Activated CD4-positive, alpha-beta memory T cell treated with anti-CD3 and anti-CD28 coated beads, Interleukin-2, amount 10 ng/mL, durations not matched to agents 7 days and 5 days (primary cell): ENCODE results near the gene FAM193B. TPM values are rescaled to one million over a fixed set of nuclear protein-coding genes. Genes with fewer than 3 reads are reported as not detected.

Source experiments
- CTCF ChIA-PET: fragments of 350-600 bp; sonication (Branson Sonifier 250); formaldehyde crosslinking; loops from one replicate; lab custom pipeline; 2021; ENCODE audit warnings: antibody characterized with exemption, inconsistent platforms; lab: Charles Lee
- POLR2A ChIA-PET: fragments of 350-600 bp; sonication (Branson Sonifier 250); formaldehyde crosslinking; loops from one replicate; lab custom pipeline; 2021; ENCODE audit warnings: antibody characterized with exemption; lab: Charles Lee
- DNase-seq: peaks from one replicate; pipeline ENCODE4 v3.0.0-alpha.2; 2020
- H3K27ac Mint-ChIP-seq: one replicate; pipeline ENCODE4 v1.8.0; 2021; ENCODE audit warnings: mild to moderate bottlenecking, mixed read lengths
- H3K27me3 Mint-ChIP-seq: one replicate; pipeline ENCODE4 v1.8.0; 2021; ENCODE audit warnings: mixed read lengths
- H3K36me3 Mint-ChIP-seq: one replicate; pipeline ENCODE4 v1.8.0; 2021; ENCODE audit warnings: low read depth, mixed read lengths
- H3K4me1 Mint-ChIP-seq: one replicate; pipeline ENCODE4 v1.8.0; 2021; ENCODE audit warnings: mixed read lengths
- H3K4me3 Mint-ChIP-seq: one replicate; pipeline ENCODE4 v1.8.0; 2021; ENCODE audit warnings: mild to moderate bottlenecking, mixed read lengths
- H3K9me3 Mint-ChIP-seq: one replicate; pipeline ENCODE4 v1.8.0; 2021; ENCODE audit warnings: mixed read lengths
- total RNA-seq, 2 experiments: library from RNA; stranded (reverse); gene quantifications; one replicate each; pipeline ENCODE4 v1.2.3, GENCODE V29; 2021

FAM193B gene
- total RNA-seq: 100 to 1,000 TPM; 110 to 112 TPM

DNA sequence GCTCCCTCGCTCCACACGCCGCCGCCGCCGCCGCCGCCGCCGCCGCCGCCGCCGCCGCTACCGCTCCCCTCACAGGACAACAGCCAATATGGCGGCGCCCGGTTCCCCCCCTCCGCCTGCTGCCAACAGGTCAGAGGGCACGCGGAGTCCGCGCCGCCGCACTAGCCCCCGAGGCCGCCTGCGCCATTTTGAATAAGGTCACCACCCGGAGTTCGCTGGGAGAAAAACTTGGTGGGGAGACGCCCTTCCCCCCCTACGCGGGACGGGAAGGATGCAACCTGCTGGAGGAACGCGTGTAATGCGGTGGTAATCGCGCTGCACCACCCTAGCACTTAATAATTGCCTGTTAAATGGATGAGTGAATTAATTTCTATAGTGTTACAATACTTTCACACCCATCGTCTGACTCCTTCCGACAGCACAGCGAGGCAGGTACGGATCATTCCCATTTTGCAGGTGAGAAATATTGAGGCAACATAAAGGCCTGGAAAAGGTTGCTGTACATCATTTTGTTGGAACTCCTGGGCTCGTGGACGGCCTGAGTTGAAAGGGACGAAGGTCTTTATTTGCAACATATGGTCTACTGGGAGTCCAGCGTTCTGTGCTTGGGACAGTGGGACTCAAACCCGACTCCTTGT, at the start of gene FAM193B:
Gene FAM193B, minus strand, starts transcription at position 90 of the 638 bp plus-strand sequence. CDS start 105 bp downstream, outside the sequence.
- H3K27me3 Mint-ChIP-seq: no peaks in the 10 kb centered on the region
- ChIA-PET POLR2A (interaction anchor here (1.2 to 1.4 kb wide), 2 partner anchors 9 to 38 kb away, joined by 4 to 8 read pairs; partner anchors contain the start of gene TMED9), CTCF (no interaction called here)
- H3K9me3 Mint-ChIP-seq: no peaks in the 10 kb centered on the region
- peaks cover 17% of the 10 kb centered on the region for H3K36me3 Mint-ChIP-seq
- H3K4me1 Mint-ChIP-seq: peaks cover 49% of the 10 kb centered on the region
- peak; percentile 96 for DNase-seq
- peak within 1 kb of the TSS; percentile 77 for H3K4me3 Mint-ChIP-seq
- H3K27ac Mint-ChIP-seq: peak within 1 kb of the TSS; percentile 56

DNA sequence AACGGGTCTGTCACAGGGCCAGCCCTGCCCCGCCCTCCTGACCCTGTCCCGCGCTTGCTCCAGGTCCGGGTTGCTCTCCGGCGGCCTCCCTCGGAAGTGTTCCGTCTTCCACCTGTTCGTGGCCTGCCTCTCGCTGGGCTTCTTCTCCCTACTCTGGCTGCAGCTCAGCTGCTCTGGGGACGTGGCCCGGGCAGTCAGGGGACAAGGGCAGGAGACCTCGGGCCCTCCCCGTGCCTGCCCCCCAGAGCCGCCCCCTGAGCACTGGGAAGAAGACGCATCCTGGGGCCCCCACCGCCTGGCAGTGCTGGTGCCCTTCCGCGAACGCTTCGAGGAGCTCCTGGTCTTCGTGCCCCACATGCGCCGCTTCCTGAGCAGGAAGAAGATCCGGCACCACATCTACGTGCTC, 49.8 kb upstream of the FAM193B start:
- CTCF ChIA-PET: no interaction called here
- no peak overlapping the region for H3K4me3 Mint-ChIP-seq
- H3K36me3 Mint-ChIP-seq: peaks cover 4% of the 10 kb centered on the region
- DNase-seq: no peak
- H3K27me3 Mint-ChIP-seq: no peaks in the 10 kb centered on the region
- H3K4me1 Mint-ChIP-seq: peaks cover 19% of the 10 kb centered on the region
- POLR2A ChIA-PET: no interaction called here
- H3K27ac Mint-ChIP-seq: no peak overlapping the region
- no peaks in the 10 kb centered on the region for H3K9me3 Mint-ChIP-seq

DNA sequence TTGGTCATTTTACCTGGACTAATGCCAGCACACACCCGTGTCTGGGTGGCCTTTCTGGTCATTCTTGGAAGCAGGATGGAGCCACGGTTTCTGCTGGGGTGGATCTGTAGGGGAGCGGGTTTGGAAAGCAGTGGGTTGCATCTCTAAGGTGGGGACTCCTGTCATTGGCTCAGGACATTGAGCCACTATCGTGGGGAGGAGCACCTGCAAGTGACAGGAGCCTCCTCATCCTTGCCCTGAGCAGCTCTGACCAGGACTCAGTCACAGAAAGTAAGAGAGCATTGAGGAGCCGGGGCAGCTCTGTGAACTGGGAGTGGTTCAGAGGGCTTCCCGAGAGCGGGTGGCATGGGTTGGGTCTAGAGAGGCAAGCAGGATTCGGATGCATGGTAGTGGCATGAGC, 49.3 kb upstream of the FAM193B start:
- ChIA-PET CTCF (no interaction called here), POLR2A (interaction anchor here (1.5 kb wide), 1 partner anchor 11 kb away, joined by 8 read pairs; the partner anchor contains the start of gene TMED9)
- Mint-ChIP-seq H3K36me3 (peaks cover 4% of the 10 kb centered on the region), H3K4me3 (no peak overlapping the region), H3K27me3 (no peaks in the 10 kb centered on the region), H3K4me1 (peaks cover 24% of the 10 kb centered on the region), H3K27ac (no peak overlapping the region), H3K9me3 (no peaks in the 10 kb centered on the region)
- DNase-seq: no peak

DNA sequence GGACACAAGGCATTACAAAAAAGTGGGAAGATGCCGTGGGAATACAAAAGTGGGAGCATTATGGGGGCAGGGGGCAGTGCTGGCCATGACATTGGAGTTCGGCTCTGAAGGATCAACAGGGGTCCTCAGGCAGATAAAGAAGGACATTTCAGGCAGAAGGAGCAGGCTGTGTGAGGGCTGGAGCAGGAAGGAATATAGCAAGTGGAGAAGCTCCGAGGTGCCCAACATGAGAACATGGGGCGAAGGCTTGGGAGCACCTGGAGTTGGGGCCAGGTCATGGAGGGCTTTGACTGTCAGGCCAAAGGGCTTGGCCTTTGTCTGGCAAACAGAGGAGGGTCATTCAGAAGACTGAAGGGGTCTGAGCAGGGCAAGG, 48.1 kb upstream of the FAM193B start:
- CTCF ChIA-PET: no interaction called here
- Mint-ChIP-seq H3K27ac (no peak overlapping the region), H3K4me1 (peaks cover 29% of the 10 kb centered on the region), H3K4me3 (no peak overlapping the region), H3K27me3 (no peaks in the 10 kb centered on the region), H3K36me3 (peaks cover 7% of the 10 kb centered on the region), H3K9me3 (no peaks in the 10 kb centered on the region)
- POLR2A ChIA-PET: interaction anchor here (1.5 kb wide), 1 partner anchor 10 kb away, joined by 8 read pairs; the partner anchor contains the start of gene TMED9
- no peak for DNase-seq

DNA sequence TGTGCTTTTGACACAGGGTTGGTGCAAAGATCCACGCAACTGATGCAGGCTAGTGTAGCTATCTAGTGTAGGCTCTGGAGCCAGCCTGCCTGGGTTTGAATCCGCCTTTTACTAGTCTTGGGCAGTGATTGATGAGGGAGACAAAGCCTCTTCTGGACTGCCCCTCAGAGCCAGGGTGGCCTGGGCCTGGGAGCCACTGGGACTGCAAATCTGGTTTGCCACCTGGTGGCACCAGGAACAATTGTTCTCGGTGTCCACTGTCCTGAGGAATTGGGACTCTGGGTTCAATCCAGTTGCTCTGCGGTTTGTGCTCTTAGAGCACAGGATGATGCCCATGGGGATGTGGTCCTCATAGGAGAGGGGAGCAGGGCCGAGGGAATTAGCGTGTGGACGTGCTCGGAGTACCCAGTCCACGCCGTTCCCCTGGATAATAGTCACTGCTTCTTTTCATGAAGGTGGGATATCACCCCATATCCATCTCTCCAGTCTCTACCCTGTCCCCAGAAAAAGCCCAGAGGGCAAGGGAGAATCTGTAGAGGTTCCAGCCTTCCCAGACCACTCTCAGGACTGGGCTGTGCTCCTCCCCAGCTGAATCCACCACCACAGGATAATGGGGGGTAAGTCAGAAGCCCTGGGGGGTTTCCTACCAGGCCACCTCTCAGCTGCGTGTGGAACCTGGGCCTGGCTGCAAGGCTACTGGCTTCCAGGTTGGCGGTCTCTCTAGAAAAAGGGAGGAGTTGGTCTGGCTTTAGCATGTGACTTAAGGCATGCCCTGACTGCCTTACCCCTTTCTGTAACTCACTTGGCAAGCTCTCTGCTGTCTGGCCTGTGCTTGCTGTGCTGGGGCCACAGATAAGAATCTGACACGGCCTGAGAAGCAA, 47.5 kb upstream of the FAM193B start:
- Mint-ChIP-seq H3K36me3 (peaks cover 8% of the 10 kb centered on the region), H3K4me1 (peaks cover 28% of the 10 kb centered on the region), H3K4me3 (peak overlapping the region; percentile 90), H3K9me3 (no peaks in the 10 kb centered on the region), H3K27me3 (no peaks in the 10 kb centered on the region), H3K27ac (no peak overlapping the region)
- DNase-seq: no peak
- ChIA-PET POLR2A (interaction anchor here (1.5 to 1.8 kb wide), 2 partner anchors 9 kb away, joined by 8 read pairs; partner anchors contain the start of gene TMED9), CTCF (no interaction called here)

DNA sequence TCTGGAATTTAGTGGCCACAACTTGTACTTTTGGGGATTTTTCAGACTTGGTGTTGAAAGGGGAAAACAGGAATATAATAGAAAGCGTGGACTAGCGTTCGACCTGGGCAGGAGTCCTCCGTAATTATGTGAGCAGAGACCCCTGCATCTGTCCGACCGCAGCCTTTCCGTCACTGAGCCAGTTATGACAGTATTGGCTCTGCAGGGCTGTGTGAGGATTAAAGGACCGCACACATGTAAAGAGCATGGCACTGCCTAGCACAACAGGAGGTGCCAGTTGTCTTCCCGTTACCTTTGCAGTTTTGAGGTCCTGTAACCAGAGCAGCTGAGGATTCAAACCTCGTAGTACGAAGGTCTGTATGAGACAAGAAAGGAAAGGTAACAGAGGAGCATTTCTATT, 46.8 kb upstream of the FAM193B start:
- CTCF ChIA-PET: interaction anchor here (1.3 kb wide), 1 partner anchor 9 kb away, joined by 5 read pairs; the partner anchor contains the start of gene TMED9
- H3K36me3 Mint-ChIP-seq: peaks cover 15% of the 10 kb centered on the region
- H3K9me3 Mint-ChIP-seq: no peaks in the 10 kb centered on the region
- H3K27me3 Mint-ChIP-seq: no peaks in the 10 kb centered on the region
- peak overlapping the region; percentile 90 for H3K4me3 Mint-ChIP-seq
- H3K4me1 Mint-ChIP-seq: peaks cover 32% of the 10 kb centered on the region
- POLR2A ChIA-PET: interaction anchor here (0.9 to 2.2 kb wide), 4 partner anchors 8 to 553 kb away, joined by 3 to 10 read pairs (median 7); partner anchors contain the start of genes NHP2 and TMED9
- H3K27ac Mint-ChIP-seq: peak overlapping the region; percentile 75
- no peak for DNase-seq

DNA sequence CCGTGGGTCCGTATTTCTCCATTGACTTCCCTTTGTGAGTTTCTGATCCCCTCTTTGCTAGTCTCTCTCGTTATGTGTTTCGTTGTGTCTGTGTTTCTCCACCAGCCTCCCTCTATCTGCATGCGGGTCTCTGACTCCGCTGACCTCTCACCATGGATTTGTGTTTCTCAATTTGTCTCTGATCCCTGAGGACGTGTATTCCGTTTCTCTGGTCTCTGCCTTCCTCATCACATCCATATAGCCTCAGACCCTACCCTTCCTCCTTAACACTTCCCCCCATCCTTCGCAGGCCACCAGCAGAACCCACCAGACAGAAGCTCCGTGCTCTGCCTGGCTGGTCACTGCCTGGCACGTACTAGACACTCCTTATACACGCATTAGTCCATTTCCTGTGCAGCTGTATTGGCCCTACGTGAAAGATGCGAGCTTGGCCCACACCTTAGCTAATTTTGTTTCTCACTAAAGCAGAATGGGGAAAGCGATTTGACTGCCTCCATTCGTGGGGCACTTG, 46.2 kb upstream of the FAM193B start:
- POLR2A ChIA-PET: interaction anchor here (0.9 to 2.2 kb wide), 7 partner anchors 8 to 604 kb away, joined by 3 to 10 read pairs (median 5); partner anchors contain the start of genes HNRNPAB, LMAN2, NHP2 and TMED9
- peaks cover 21% of the 10 kb centered on the region for H3K36me3 Mint-ChIP-seq
- peak overlapping the region; percentile 90 for H3K4me3 Mint-ChIP-seq
- H3K27me3 Mint-ChIP-seq: no peaks in the 10 kb centered on the region
- peak overlapping the region; percentile 75 for H3K27ac Mint-ChIP-seq
- no peaks in the 10 kb centered on the region for H3K9me3 Mint-ChIP-seq
- no peak for DNase-seq
- CTCF ChIA-PET: interaction anchor here (1.3 kb wide), 1 partner anchor 9 kb away, joined by 5 read pairs; the partner anchor contains the start of gene TMED9
- peaks cover 34% of the 10 kb centered on the region for H3K4me1 Mint-ChIP-seq

DNA sequence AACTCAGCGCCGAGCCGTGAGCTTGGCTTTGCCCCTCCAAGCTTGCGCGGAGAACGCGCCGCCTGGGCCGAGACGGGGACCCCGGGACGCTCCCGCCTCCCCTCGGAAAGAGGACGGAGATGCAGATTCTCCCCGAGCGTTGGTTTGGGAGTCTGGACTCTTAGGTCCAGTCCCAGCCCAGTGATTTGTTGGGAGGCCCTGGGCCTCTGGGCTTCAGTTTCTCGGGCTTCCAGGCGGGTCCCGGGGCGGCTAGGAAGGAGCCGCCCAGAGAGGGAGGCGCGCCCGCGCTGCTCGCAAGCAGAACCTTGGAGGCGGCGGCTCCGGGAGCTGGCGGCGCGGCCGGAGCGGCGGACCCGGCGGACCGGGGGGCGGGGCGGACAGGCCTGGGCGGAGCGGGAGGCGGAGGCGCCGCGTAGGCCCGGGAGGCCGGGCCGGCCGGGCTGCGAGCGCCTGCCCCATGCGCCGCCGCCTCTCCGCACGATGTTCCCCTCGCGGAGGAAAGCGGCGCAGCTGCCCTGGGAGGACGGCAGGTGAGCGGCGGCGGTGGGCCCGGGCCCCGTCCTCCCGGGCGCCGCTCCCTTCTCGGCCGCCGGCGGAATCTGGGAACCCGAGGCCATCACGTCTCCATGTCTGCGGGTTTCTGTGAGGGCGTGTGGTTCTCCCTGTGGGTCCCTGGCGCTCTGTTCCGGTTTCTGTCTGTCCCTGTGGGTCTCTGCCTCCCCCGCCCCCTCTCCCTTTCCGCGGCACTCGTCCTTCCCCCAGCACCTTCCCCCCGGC, 45.6 kb upstream of the FAM193B start, which contains the start of gene B4GALT7:
Gene B4GALT7, plus strand, starts transcription at position 402 of the 777 bp plus-strand sequence. Its CDS starts 79 bp downstream, at position 481.
- H3K36me3 Mint-ChIP-seq: peaks cover 24% of the 10 kb centered on the region
- no peaks in the 10 kb centered on the region for H3K9me3 Mint-ChIP-seq
- ChIA-PET CTCF (interaction anchor here (1.3 kb wide), 1 partner anchor 8 kb away, joined by 5 read pairs; the partner anchor contains the start of gene TMED9), POLR2A (interaction anchor here (0.6 to 2.2 kb wide), 11 partner anchors 7 to 604 kb away, joined by 3 to 10 read pairs (median 3); partner anchors contain the start of genes DDX41, HNRNPAB, LMAN2 and NHP2)
- peak within 1 kb of the TSS; percentile 90 for H3K4me3 Mint-ChIP-seq
- peaks cover 34% of the 10 kb centered on the region for H3K4me1 Mint-ChIP-seq
- peak within 1 kb of the TSS; percentile 79 for H3K27ac Mint-ChIP-seq
- peak; percentile 86 for DNase-seq
- H3K27me3 Mint-ChIP-seq: no peaks in the 10 kb centered on the region

DNA sequence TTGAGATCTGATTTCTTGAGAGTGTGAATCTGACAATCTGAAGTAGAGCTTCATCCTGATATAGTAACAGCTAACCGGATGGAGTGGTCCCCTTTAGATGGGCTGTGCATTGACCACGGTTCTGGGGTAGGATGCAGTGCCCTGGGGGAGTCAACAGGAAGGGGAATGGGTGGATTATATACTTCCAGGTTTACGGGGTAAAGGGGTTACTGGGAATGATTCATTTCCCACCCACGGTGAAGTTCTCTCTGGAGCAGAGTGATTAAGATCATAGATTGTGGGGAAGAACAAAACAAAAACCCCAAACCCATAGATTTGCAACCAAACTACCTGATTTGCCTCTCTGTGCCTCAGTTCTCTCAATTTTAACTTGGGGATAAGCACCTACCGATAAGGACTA, 44.1 kb upstream of the FAM193B start:
- peaks cover 39% of the 10 kb centered on the region for H3K36me3 Mint-ChIP-seq
- H3K27me3 Mint-ChIP-seq: no peaks in the 10 kb centered on the region
- no peaks in the 10 kb centered on the region for H3K9me3 Mint-ChIP-seq
- ChIA-PET POLR2A (interaction anchor here (1.0 to 1.3 kb wide), 4 partner anchors 10 to 82 kb away, joined by 3 to 4 read pairs (median 3); partner anchors contain the start of gene DDX41), CTCF (interaction anchor here (0.7 kb wide), 1 partner anchor 126 kb away, joined by 4 read pairs; no protein-coding TSS in a partner anchor)
- H3K27ac Mint-ChIP-seq: peak overlapping the region; percentile 79
- peak overlapping the region; percentile 70 for H3K4me3 Mint-ChIP-seq
- DNase-seq: no peak
- peaks cover 45% of the 10 kb centered on the region for H3K4me1 Mint-ChIP-seq

DNA sequence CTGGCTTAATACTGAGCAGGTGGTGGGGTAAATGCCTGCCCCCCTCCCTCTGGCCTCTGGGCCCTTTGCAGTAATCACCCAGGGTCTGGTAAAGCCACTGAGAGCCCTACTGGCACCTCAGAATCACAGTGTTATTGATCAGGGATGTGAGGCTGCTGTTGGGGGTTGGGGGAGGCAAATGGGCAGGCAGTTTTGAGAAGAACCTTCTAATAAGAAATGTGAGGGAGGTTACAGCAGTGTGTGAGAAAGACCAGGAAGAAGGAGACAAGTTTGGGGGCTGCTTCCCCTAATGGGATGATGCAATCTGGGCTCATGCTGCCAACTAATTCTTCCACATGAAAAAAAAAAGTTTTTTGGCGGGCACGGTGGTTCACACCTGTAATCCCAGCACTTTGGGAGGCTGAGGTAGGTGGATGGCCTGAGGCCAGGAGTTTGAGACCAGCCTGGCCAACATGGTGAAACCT, 42.4 kb upstream of the FAM193B start:
- H3K27ac Mint-ChIP-seq: no peak overlapping the region

DNA sequence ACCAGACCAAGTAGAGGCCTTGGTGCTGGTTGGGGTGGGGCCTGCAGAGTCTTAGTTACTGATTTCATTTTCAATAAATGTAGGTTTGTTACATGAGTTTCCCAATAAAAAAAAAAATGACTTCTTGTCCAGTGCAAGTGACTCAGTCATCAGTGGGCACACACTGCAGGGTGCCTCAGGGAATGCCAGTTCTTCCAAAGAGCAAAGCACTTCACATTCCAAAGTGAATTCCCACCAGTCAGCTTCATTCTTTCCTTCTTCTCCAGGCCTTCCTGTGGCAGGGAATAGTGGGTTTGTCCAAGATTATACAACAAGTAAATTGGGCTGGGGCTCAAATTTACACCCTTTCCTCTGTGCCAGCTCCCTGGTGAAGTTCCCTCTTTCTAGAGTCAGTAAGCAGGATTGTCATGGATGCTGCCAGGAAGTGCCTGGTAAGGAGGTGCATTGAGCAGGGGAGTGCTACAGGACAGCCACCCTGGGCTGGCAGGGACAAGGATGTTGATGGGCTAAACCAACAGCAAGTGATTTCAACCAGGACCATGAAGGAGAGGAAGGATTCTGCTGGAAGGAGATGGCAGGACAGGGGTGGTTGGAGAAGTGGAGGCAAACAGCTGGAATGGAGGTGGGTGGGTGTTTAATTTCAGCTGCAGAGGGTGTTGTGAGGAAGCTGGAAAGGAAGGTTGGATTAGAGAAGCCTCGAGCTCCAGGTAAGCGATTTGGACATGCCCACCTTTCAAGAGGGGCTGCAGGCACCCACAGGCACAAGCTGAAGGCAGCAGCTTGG, 41.8 kb upstream of the FAM193B start:
- Mint-ChIP-seq H3K9me3 (no peaks in the 10 kb centered on the region), H3K4me3 (no peak overlapping the region), H3K36me3 (peaks cover 50% of the 10 kb centered on the region), H3K27ac (peak overlapping the region; percentile 23), H3K27me3 (no peaks in the 10 kb centered on the region), H3K4me1 (peaks cover 57% of the 10 kb centered on the region)
- no peak for DNase-seq
- ChIA-PET POLR2A (no interaction called here), CTCF (no interaction called here)

More for the DNA sequence above, 42.4 kb upstream of the FAM193B start:
- Mint-ChIP-seq H3K27me3 (no peaks in the 10 kb centered on the region), H3K4me3 (no peak overlapping the region), H3K4me1 (peaks cover 57% of the 10 kb centered on the region), H3K9me3 (no peaks in the 10 kb centered on the region), H3K36me3 (peaks cover 50% of the 10 kb centered on the region)
- CTCF ChIA-PET: no interaction called here
- DNase-seq: no peak
- POLR2A ChIA-PET: no interaction called here
